ENCODE results near the gene BSDC1. TPM values are rescaled to one million over a fixed set of nuclear protein-coding genes. Genes with fewer than 3 reads are reported as not detected.
"Not testable (repeated sequence)": the region's sequence is repeated elsewhere in the genome, so short reads cannot be mapped to it uniquely, and the experiment has no call there.

The BSDC1 gene
- total RNA-seq, 1 donor from 2014 or later = 93.6 TPM

- H3K27ac Mint-ChIP-seq = no peak overlapping the region
- no peaks in the 10 kb centered on the region for H3K9me3 Mint-ChIP-seq (ENCODE audit: low read depth)
- H3K4me1 Mint-ChIP-seq (ENCODE audit: low read depth) = peaks cover 6% of the 10 kb centered on the region
- H3K36me3 Mint-ChIP-seq (ENCODE audit: insufficient read depth) = peaks cover 11% of the 10 kb centered on the region
- H3K27me3 Mint-ChIP-seq = peaks cover 10% of the 10 kb centered on the region
- no peak overlapping the region for H3K4me3 Mint-ChIP-seq (ENCODE audit: low read depth)
- no peak for DNase-seq (ENCODE audit: low spot score, unreplicated experiment)
- TF ChIP-seq, protein P1, sequence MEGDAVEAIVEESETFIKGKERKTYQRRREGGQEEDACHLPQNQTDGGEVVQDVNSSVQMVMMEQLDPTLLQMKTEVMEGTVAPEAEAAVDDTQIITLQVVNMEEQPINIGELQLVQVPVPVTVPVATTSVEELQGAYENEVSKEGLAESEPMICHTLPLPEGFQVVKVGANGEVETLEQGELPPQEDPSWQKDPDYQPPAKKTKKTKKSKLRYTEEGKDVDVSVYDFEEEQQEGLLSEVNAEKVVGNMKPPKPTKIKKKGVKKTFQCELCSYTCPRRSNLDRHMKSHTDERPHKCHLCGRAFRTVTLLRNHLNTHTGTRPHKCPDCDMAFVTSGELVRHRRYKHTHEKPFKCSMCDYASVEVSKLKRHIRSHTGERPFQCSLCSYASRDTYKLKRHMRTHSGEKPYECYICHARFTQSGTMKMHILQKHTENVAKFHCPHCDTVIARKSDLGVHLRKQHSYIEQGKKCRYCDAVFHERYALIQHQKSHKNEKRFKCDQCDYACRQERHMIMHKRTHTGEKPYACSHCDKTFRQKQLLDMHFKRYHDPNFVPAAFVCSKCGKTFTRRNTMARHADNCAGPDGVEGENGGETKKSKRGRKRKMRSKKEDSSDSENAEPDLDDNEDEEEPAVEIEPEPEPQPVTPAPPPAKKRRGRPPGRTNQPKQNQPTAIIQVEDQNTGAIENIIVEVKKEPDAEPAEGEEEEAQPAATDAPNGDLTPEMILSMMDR (IDR thresholded peaks at IDR 0.05; ENCODE audit: unreplicated experiment) = no peak
These were observed 33.0 kb downstream of the BSDC1 start for GRCh38 chr1:32361308-32361673.

- peaks cover 10% of the 10 kb centered on the region for H3K27me3 Mint-ChIP-seq
These were observed 35.8 kb downstream of the BSDC1 start for GRCh38 chr1:32358435-32358834.

DNA sequence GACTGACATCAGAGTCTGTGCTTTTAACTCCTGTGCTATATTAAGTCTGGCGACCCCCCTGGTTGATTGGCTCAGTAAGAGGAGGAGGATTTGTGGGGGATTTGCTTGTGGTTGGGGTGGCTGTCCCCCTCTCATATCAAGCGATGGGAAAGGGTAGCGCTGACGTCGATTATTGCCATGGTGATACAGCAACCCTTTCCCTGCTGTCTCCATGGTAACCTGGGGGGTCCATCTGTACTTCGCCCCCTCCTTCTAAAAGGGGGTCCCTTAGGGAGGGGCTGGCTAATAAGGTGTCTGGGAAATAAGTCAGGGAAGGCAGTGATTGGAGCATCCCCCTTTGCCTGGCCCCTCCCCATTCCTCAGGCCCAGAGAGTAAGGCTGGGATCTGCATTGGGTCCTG lies 36.6 kb downstream of the BSDC1 start:
- peaks cover 14% of the 10 kb centered on the region for H3K4me1 Mint-ChIP-seq (ENCODE audit: low read depth)
- H3K27ac Mint-ChIP-seq = no peak overlapping the region

More at GRCh38 chr1:32358435-32358834, 35.8 kb downstream of the BSDC1 start:
- Mint-ChIP-seq H3K9me3 (ENCODE audit: low read depth) (no peaks in the 10 kb centered on the region), H3K27ac (no peak overlapping the region), H3K4me1 (ENCODE audit: low read depth) (peaks cover 12% of the 10 kb centered on the region), H3K36me3 (ENCODE audit: insufficient read depth) (peaks cover 10% of the 10 kb centered on the region), H3K4me3 (ENCODE audit: low read depth) (no peak overlapping the region)
- TF ChIP-seq, protein P1 (IDR thresholded peaks at IDR 0.05; ENCODE audit: unreplicated experiment) = no peak
- DNase-seq (ENCODE audit: low spot score, unreplicated experiment) = no peak

GRCh38 chr1:32356478-32356877 lies 37.8 kb downstream of the BSDC1 start:
- H3K27ac Mint-ChIP-seq = no peak overlapping the region
- peaks cover 6% of the 10 kb centered on the region for H3K27me3 Mint-ChIP-seq
- no peak for DNase-seq (ENCODE audit: low spot score, unreplicated experiment)
- H3K36me3 Mint-ChIP-seq (ENCODE audit: insufficient read depth) = peaks cover 7% of the 10 kb centered on the region
- no peaks in the 10 kb centered on the region for H3K9me3 Mint-ChIP-seq (ENCODE audit: low read depth)
- H3K4me3 Mint-ChIP-seq (ENCODE audit: low read depth) = no peak overlapping the region
- TF ChIP-seq, protein P1 (IDR thresholded peaks at IDR 0.05; ENCODE audit: unreplicated experiment) = no peak
- peaks cover 14% of the 10 kb centered on the region for H3K4me1 Mint-ChIP-seq (ENCODE audit: low read depth)

More for the DNA sequence above, 36.6 kb downstream of the BSDC1 start:
- H3K4me3 Mint-ChIP-seq (ENCODE audit: low read depth) = no peak overlapping the region
- H3K9me3 Mint-ChIP-seq (ENCODE audit: low read depth) = no peaks in the 10 kb centered on the region
- peaks cover 9% of the 10 kb centered on the region for H3K36me3 Mint-ChIP-seq (ENCODE audit: insufficient read depth)
- peaks cover 9% of the 10 kb centered on the region for H3K27me3 Mint-ChIP-seq
- TF ChIP-seq, protein P1 (IDR thresholded peaks at IDR 0.05; ENCODE audit: unreplicated experiment) = no peak
- DNase-seq (ENCODE audit: low spot score, unreplicated experiment) = no peak

DNA sequence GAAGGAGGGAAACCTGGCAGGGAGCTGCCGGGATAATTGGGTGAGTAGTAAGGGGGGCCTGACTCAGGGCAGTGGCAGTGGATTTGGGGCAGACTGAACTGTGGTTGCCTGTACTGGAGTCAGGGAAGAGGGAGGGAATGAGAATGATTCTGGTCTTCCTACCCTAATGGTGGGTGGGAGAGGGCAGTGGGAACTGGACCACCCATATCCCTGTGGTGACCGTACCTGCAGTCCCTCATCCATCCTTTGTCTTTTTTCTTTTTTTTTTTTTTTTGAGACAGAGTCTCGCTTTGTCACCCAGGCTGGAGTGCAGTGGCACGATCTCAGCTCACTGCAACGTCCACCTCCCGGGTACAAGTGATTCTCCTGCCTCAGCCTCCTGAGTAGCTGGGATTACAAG lies 38.5 kb downstream of the BSDC1 start:
- H3K36me3 Mint-ChIP-seq (ENCODE audit: insufficient read depth); DNase-seq (ENCODE audit: low spot score, unreplicated experiment); H3K4me3 Mint-ChIP-seq (ENCODE audit: low read depth); H3K27me3 Mint-ChIP-seq; H3K27ac Mint-ChIP-seq; H3K9me3 Mint-ChIP-seq (ENCODE audit: low read depth): not testable (repeated sequence)
- H3K4me1 Mint-ChIP-seq (ENCODE audit: low read depth) = peaks cover 13% of the 10 kb centered on the region

DNA sequence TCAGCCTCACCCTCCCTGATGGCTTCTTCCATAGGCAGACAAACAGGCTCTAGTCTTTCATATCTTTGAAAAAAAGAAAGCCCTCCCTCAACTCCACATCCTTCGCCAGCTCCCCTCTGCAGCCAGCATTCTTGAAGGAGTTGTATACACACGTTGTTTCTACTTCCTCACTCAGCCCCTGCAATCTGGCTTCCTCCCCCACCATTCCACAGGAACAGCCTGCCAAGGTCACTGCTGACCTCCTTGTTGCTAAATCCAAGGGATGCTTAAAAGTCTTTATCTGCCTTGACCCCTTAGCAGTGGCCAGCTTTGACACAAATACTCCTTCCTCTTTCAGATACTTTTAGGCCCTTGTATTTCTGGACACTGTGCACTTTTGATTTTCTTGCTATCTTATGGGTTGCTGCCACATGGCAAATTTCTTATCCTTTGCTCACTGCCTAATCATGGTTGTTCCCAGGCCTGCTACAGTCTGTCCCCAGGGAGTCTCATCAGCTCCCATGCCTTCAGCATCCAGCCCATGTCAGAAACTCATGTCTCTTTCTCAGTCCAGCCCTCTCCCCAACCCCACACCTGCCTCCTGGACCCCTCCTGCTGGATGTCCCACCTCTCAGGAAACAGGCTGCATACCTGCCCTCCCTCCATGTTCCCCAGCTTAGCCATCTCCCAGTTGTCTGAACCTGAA lies 40.2 kb downstream of the BSDC1 start:
- TF ChIP-seq, protein P1 (IDR thresholded peaks at IDR 0.05; ENCODE audit: unreplicated experiment) = no peak
- no peak for DNase-seq (ENCODE audit: low spot score, unreplicated experiment)
- Mint-ChIP-seq H3K4me1 (ENCODE audit: low read depth) (peaks cover 13% of the 10 kb centered on the region), H3K27ac (peak overlapping the region; percentile 65), H3K9me3 (ENCODE audit: low read depth) (no peaks in the 10 kb centered on the region), H3K36me3 (ENCODE audit: insufficient read depth) (peaks cover 2% of the 10 kb centered on the region), H3K27me3 (no peaks in the 10 kb centered on the region), H3K4me3 (ENCODE audit: low read depth) (no peak overlapping the region)
